Measurements from ENCODE around the gene PRSS48.
A peak's percentile ranks its signal among the peaks of the same experiment; 100 is the strongest.
"Not testable (repeated sequence)": the region's sequence is repeated elsewhere in the genome, so short reads cannot be mapped to it uniquely, and the experiment has no call there.

PRSS48 gene

DNA sequence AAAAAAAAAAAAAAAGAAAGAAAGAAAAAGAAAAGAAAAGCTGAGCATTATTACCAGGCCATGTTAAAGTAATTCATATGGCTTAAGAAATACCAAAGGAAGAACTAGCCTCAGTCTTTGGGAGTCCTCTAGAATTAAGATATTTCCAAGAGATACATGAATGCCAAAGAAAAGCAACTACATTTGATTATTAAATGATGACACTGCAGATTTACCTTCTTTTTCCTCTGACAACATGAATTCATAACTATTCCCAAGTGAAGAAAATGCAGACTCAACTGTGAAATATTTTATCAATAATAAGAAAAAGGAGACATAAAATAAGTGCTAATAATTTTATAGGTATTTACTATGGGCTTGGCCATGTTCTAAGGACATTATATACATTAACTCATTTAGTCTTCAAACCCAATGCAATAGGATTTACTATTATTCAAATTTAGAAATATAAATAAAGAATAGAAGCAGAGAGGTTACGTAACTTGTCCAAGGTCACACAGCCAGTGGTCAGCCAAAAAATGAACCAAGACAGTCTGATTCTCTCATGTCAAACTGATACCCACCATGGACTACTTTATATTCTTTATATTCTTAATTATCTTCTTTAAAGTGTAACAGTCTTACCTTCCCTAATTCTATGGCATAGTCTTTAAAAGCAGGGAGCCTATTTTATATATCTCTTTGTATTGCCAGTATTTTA, 41.5 kb downstream of the PRSS48 start:
- no peak for DNase-seq (ENCODE audit: low spot score)

GRCh38 chr4:151319490-151319889, 42.5 kb downstream of the PRSS48 start:
- no peak for DNase-seq (ENCODE audit: low spot score)

GRCh38 chr4:151321586-151321985, 44.6 kb downstream of the PRSS48 start:
- DNase-seq (ENCODE audit: low spot score): no peak

GRCh38 chr4:151322161-151322560, 45.2 kb downstream of the PRSS48 start:
- DNase-seq (ENCODE audit: low spot score): not testable (repeated sequence)

GRCh38 chr4:151322570-151322969, 45.6 kb downstream of the PRSS48 start:
- no peak for DNase-seq (ENCODE audit: low spot score)

GRCh38 chr4:151323667-151324066, 46.7 kb downstream of the PRSS48 start:
- no peak for DNase-seq (ENCODE audit: low spot score)

GRCh38 chr4:151324124-151324751, 47.3 kb downstream of the PRSS48 start:
- peak; percentile 52 for DNase-seq (ENCODE audit: low spot score)

- peak; percentile 70 for DNase-seq (ENCODE audit: low spot score)
These were observed 47.8 kb downstream of the PRSS48 start for GRCh38 chr4:151324752-151325110.

- DNase-seq (ENCODE audit: low spot score): peak; percentile 75
These were observed 48.4 kb downstream of the PRSS48 start, which contains the start of gene SH3D19 for GRCh38 chr4:151325111-151325948. TSS of gene SH3D19 (minus strand) at chr4:151325605. CDS start at chr4:151325352, 253 bp downstream.

DNA sequence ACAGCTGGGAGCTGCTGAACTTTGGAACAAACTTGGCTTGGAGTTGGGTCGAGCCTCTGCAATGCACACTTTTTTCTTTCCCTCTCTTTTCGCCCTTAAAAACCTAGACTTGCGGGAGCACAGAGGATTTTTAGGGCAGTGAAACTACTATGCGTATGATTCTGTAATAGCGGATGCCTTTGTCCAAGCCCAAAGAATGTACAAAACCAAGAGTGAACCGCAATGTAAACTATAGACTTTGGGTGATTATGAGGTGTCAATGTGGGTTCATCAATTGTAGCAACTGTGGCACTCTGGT, 48.9 kb downstream of the PRSS48 start:
- DNase-seq (ENCODE audit: low spot score): no peak

DNA sequence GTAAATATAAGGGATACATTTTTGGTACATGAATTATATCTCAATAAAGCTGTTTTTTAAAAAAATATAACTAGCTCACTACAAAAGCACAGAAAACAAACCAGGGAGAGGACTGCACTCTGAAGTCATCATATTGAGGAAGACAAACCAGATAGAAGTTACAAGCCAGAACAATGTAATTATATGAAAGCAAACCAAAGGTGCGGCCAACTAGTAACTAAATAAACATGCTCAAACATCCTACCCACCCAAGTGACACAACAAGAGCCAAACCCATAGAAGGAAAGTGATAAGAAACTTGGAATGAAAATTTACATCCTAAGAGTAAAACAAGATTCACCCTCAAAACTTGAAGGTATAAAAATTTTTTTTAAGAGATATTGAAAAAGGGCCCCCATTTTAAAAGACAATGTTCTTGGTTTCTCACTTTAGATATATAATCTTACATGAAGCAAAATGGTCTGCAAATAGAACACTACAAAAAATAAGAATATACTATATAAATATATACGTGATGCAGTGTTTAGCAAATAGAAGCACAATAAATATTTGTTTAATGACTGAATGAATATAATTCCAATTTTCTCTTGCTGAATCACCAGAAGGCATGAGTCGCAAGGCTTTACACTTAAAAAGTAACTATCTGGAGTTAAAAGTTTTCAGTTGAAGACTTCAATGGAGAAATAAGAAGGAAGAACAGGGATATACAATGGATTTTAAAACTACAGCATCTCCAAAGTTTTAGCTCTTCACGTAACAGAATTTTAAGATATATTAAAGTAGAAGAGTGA, 52.5 kb downstream of the PRSS48 start:
- no peak for DNase-seq (ENCODE audit: low spot score)

DNA sequence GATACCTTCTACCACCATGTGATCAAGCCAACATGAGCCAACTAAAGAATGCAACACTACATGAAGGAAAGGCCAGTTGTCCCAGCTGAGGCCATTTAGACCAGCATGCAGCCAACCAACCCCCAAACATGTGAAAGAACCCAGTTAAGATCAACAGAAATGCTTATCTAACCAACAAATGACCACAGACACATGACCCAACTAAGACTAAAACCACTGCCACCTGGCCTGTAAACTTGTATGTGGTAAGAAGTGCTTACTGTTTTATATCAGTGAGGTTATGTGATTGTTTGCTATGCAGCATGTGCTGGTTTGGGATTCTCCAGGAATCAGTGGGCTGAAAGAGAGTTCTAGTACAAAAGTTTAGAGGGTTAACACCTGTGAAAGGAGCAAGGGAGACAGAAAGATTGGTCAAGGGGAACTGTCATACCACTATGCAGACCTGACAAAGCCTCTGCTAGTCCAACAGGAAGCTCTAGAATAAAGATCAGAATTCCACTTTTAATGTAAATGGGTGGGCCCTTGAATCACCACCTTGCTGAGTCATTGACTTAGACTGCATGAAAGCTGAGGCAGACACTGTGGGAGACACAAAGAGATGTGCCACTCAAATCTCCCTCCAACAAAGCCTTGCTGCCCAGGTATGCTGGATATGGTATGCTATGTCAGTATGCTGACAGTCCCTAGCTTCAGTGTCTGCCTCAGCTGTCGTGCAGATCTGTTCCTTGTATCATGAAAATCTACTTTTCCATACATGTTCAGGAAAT, 54.5 kb downstream of the PRSS48 start:
- DNase-seq (ENCODE audit: low spot score): no peak

- no peak for DNase-seq (ENCODE audit: low spot score)
These were observed 62.5 kb downstream of the PRSS48 start for GRCh38 chr4:151339467-151339866.

- DNase-seq (ENCODE audit: low spot score): no peak
These were observed 63.9 kb downstream of the PRSS48 start for GRCh38 chr4:151340751-151341385.

All from iPS-NIHi11 (cell line).